ENCODE results near the gene UNC45A. TPM values are rescaled to one million over a fixed set of nuclear protein-coding genes. Genes with fewer than 3 reads are reported as not detected.

Gene UNC45A
- total and polyA plus RNA-seq, 2 of the 8 experiments (the other 6 are each of a cell fraction or from before 2014, with no cell fraction given), result 74.1 to 84.2 TPM

DNA sequence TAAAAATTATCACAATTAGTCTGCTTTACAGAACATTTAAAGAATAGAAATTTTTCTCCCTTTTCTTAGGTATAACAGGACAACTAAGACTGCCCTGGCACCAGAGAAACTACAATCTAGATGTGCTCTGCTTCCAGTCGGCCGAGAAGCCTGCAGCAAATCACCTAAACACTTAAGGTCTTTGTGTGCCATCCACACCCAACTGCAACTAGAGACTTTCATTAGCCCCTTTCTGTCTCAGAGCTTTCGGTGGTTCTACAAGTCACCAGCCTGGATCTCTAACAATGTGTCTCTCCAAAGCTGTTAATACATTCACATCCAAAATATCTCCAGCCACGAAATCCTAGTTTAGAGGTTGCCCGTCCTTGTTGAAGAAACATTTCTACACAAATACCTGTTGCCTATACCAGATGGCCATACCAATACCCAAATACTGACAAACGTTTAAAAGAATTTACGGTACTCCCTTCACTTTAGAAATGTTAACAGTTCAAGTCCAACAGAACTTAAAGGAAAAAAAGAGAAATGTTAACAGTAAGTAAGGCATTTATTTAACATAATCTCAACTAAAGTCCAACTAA lies 52.6 kb downstream of the UNC45A start (continued):
- TF ChIP-seq, protein P1, sequence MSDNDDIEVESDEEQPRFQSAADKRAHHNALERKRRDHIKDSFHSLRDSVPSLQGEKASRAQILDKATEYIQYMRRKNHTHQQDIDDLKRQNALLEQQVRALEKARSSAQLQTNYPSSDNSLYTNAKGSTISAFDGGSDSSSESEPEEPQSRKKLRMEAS (IDR thresholded peaks at IDR 0.05), result no peak
- TF ChIP-seq NANOG (IDR thresholded peaks at IDR 0.05; ENCODE audit: insufficient read depth, low read depth, low read length, poor library complexity, severe bottlenecking), result no peak
- TF ChIP-seq RFX5 (IDR thresholded peaks at IDR 0.05; ENCODE audit: borderline replicate concordance, low read depth, low read length), result no peak
